ENCODE data around the gene HAUS2. TPM values are rescaled to one million over a fixed set of nuclear protein-coding genes. Genes with fewer than 3 reads are reported as not detected.

HAUS2 gene
- total and polyA plus RNA-seq, 2 experiments from 2014 or later: 16.6 to 19.1 TPM

DNA sequence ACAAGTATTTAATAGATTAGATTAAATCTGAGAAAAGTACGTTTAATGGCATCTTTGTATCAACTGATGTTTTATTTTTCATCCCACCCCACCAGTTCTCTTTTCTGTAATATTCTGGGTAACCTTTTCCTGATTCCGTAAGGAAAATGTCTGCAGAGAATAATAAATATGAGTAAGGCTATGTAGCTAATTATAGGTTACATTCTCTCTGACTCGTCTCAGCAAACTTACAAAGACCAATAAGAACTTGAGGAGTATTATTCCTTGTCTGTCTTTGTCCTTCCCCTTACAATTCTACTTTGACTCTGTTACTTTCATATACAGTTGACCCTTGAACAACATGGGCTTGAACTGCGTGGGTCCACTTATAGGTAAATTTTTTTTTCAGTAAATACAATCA is 41.1 kb upstream of the HAUS2 start:
- no peaks in the 10 kb centered on the region for H3K27me3 ChIP-seq
- no peaks in the 10 kb centered on the region for H3K36me3 ChIP-seq
- no peaks in the 10 kb centered on the region for H3K9me3 ChIP-seq (ENCODE audit: low read depth)
- H3K4me3 ChIP-seq: no peak overlapping the region
- no peak overlapping the region for H3K27ac ChIP-seq
- H3K4me1 ChIP-seq (ENCODE audit: low read depth): peaks cover 8% of the 10 kb centered on the region
- TF ChIP-seq CTCF (IDR thresholded peaks at IDR 0.05; ENCODE audit: low read depth, low read length): no peak
- no peak for DNase-seq (ENCODE audit: low read depth in 1 of 2, low spot score in 1 of 2)

GRCh38 chr15:42508263-42508690 is 40.4 kb upstream of the HAUS2 start:
- peaks cover 1% of the 10 kb centered on the region for H3K36me3 ChIP-seq
- no peak for TF ChIP-seq CTCF (IDR thresholded peaks at IDR 0.05; ENCODE audit: low read depth, low read length)
- no peaks in the 10 kb centered on the region for H3K9me3 ChIP-seq (ENCODE audit: low read depth)
- DNase-seq (ENCODE audit: low read depth in 1 of 2, low spot score in 1 of 2): peak; percentile 14 to 67
- no peaks in the 10 kb centered on the region for H3K27me3 ChIP-seq
- no peak overlapping the region for H3K4me3 ChIP-seq
- peak overlapping the region; percentile 20 for H3K27ac ChIP-seq
- peaks cover 8% of the 10 kb centered on the region for H3K4me1 ChIP-seq (ENCODE audit: low read depth)

DNA sequence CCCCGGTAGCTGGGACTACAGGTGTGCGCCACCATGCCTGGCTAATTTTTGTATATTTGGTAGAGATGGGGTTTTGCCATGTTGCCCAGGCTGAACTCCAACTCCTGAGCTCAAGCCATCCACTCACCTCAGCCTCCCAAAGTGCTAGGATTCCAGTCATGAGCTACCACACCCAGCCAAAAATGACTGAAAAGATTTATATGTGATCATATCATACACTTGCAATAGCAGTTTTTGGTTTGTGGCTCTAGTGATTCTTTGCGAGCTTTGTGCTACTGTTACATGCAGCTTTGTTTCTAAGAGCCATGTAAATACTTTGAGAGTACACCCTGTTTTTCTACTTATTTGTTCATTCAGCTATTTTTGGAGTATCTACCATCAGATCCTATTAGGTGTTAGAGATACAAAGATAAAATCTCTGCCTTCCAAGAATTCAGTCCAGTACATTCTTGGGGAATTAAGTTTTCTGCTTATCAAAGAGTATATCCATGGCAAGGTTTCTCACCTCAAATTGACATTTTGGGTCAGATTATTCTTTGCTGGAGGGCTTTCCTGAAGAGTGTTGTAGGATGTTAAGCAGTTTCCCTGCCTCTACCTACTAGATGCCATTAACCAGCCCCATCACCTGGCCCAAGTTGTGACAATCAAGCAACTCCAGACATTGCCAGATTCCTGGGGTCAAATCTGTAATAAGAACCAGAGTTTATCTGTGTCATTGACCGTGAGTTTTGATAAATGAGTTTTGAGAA is 38.2 kb upstream of the HAUS2 start:
- no peaks in the 10 kb centered on the region for H3K27me3 ChIP-seq
- peaks cover 8% of the 10 kb centered on the region for H3K4me1 ChIP-seq (ENCODE audit: low read depth)
- no peaks in the 10 kb centered on the region for H3K9me3 ChIP-seq (ENCODE audit: low read depth)
- no peak for TF ChIP-seq CTCF (IDR thresholded peaks at IDR 0.05; ENCODE audit: low read depth, low read length)
- peak in 1 of 2 donors; percentile 2 for DNase-seq (ENCODE audit: low read depth in 1 of 2, low spot score in 1 of 2)
- no peak overlapping the region for H3K4me3 ChIP-seq
- H3K36me3 ChIP-seq: peaks cover 3% of the 10 kb centered on the region
- H3K27ac ChIP-seq: no peak overlapping the region

DNA sequence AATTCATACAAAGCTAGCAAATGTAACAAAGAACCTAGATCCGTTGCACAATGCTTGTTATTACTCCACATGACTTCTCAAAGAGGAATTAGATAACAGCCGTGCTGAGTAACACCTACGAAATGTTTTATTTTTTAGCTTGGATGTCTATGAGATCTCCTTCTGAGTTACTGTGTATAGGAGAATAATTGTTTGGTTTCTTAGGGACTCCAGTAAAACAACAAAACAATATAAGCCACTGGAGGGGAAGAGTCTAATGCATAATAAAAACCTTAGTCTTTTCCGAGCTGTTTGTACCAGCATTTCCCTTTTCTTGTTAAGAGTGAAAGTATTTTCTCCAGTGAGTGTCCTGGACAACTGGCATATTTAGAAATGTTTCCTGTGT is 37.6 kb upstream of the HAUS2 start:
- Histone ChIP-seq H3K36me3 (peaks cover 3% of the 10 kb centered on the region), H3K27ac (no peak overlapping the region), H3K27me3 (no peaks in the 10 kb centered on the region), H3K4me3 (no peak overlapping the region), H3K4me1 (ENCODE audit: low read depth) (peaks cover 8% of the 10 kb centered on the region), H3K9me3 (ENCODE audit: low read depth) (no peaks in the 10 kb centered on the region)
- peak in 1 of 2 donors; percentile 84 for DNase-seq (ENCODE audit: low read depth in 1 of 2, low spot score in 1 of 2)
- no peak for TF ChIP-seq CTCF (IDR thresholded peaks at IDR 0.05; ENCODE audit: low read depth, low read length)

DNA sequence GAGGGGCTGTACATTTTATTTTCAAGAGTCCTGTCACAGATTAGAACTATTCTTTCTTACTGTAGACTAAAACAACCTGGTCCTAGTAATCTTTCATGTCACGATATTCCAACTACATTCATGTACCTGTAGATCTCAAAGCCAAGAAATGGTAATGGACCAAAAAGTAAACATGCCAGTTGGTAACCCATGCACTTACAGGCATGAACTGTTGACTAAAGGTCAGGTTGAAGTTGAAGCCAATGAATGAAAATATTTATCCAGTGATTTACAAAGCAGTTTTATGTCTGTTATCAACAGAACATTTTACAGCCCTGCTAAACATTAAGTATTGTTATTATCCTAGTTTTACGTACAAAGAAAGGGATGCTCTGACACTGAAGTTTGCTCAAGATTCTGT is 25.3 kb upstream of the HAUS2 start:
- Histone ChIP-seq H3K4me3 (no peak overlapping the region), H3K27me3 (no peaks in the 10 kb centered on the region), H3K36me3 (peaks cover 6% of the 10 kb centered on the region), H3K27ac (no peak overlapping the region), H3K4me1 (ENCODE audit: low read depth) (no peaks in the 10 kb centered on the region), H3K9me3 (ENCODE audit: low read depth) (no peaks in the 10 kb centered on the region)
- DNase-seq (ENCODE audit: low read depth in 1 of 2, low spot score in 1 of 2): no peak
- TF ChIP-seq CTCF (IDR thresholded peaks at IDR 0.05; ENCODE audit: low read depth, low read length): no peak
